A549 (cell line): ENCODE results near the gene RPL35.
A peak's percentile ranks its signal among the peaks of the same experiment; 100 is the strongest.

ENCODE experiments used
- CEBPB ChIP-seq, 2 experiments: fragments of >200 bp in 1 of 2; sonication (Bioruptor Twin) in 1 of 2; formaldehyde crosslinking in 1 of 2; IDR thresholded peaks; 2 replicates each; pipeline ENCODE4 v1.6.1; 2012 to 2016
- CTCF ChIP-seq: fragments of >200 bp; sonication (Bioruptor Twin); formaldehyde crosslinking; IDR thresholded peaks from 3 replicates; pipeline ENCODE4 v1.5.1; 2016
- EP300 ChIP-seq, 2 experiments: fragments of >200 bp; sonication (Bioruptor Twin); formaldehyde crosslinking; IDR thresholded peaks; 2 replicates in 1 of 2; 3 replicates in 1 of 2; pipeline ENCODE4 v1.6.1; 2016 to 2017
- HDAC2 ChIP-seq: fragments of 200-600 bp; sonication (generic); IDR thresholded peaks from 2 replicates; pipeline ENCODE4 v1.6.1; 2016
- JUN ChIP-seq, 2 experiments: fragments of >200 bp; sonication (Bioruptor Twin); formaldehyde crosslinking; IDR thresholded peaks; 2 replicates in 1 of 2; 3 replicates in 1 of 2; pipeline ENCODE4 v1.6.1; 2016 to 2017
- MAX ChIP-seq: IDR thresholded peaks from 2 replicates; pipeline ENCODE4 v1.6.1; 2012
- MYC ChIP-seq: IDR thresholded peaks from 2 replicates; pipeline ENCODE4 v1.6.1; 2012; ENCODE audit warnings: mild to moderate bottlenecking, inconsistent platforms, low read length, improper control_type of control experiment, borderline replicate concordance
- POLR2A ChIP-seq: IDR thresholded peaks from 2 replicates; pipeline ENCODE4 v1.6.1; 2012; ENCODE audit warnings: mild to moderate bottlenecking, low read length
- RFX5 ChIP-seq: fragments of 450-650 bp; IDR thresholded peaks from 2 replicates; pipeline ENCODE4 v1.7.1; 2014; ENCODE audit warnings: antibody characterized with exemption, mild to moderate bottlenecking, moderate library complexity

DNA sequence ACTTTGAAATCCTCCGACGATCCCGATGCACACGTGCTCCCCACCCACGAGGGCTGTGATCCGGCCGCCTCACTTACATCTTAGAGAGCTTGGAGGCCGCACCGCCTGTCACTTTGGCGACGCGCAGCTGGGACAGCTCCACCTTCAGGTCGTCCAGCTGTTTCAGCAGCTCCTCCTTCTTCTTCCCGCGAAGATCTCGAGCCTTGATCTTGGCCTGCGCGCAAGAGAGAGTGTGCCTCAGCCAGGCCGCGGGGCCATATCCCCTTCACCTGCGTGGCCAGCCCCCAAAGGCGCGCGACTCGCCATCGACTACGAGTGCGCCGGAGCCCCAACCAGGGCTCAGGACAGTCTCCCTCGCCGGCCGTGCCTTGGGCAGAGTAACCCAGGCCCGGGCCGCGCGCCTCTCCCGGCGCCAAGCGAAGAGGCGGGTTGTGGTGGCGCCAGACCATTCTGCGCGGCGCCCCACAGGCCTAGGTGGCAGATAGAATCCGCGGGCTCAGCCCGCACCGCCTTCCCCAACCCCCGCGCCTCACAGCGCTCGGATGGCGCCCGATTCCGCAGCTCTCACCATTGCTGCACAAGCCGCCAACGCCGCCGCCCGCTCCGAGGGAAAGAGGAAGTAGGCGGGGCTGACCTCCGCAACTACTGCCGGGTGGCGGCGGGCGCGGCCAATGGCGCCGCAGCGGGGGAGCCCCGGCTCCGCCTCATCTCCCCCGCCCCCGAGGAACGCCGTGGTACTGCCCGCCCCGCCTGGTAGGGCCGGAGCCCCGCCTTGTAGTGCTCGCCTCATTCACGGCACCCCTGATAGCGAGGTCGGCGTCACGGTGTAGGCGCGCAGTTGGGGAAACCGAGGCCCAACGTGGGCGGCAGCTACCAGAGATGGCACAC lies at the start of gene RPL35, which contains the start of gene ARPC5L:
- TF ChIP-seq CEBPB (IDR thresholded peaks at IDR 0.05) (no peak), JUN (IDR thresholded peaks at IDR 0.05) (peak; percentile 96 to 99), CTCF (no peak), MYC (peak; percentile 93), EP300 (IDR thresholded peaks at IDR 0.05) (no peak), POLR2A (peak; percentile 86), HDAC2 (no peak), MAX (peak; percentile 93), RFX5 (no peak)
